ENCODE measurements around the gene NRG3. TPM values are rescaled to one million over a fixed set of nuclear protein-coding genes. Genes with fewer than 3 reads are reported as not detected.
"Not testable (repeated sequence)": the region's sequence is repeated elsewhere in the genome, so short reads cannot be mapped to it uniquely, and the experiment has no call there.

The NRG3 gene
- total and polyA plus RNA-seq, 5 donors: 0.23 to 3.4 (median 1.4) TPM

DNA sequence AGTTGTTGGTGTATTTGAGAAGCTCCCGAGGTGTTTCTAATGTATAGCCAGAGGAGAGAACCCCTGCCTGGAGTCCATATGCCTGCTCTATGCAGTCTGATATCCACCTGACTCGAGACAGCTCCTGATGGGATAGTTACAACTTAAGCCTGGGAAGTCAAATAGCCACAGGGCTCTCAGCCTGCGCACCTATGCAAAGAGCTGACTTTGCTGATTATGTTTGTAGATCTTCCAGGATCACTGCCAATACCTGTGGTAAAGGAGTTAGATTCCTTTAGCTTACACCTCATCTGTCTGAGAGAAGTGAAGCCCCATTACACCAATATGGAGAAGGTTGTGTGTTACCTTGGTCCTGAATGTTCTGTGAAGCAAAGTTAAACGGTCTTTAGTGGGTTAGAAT lies 1063.3 kb downstream of the NRG3 start:
- Histone ChIP-seq H3K27ac (ENCODE audit: low read length) (no peak overlapping the region), H3K27me3 (ENCODE audit: control insufficient read depth, insufficient read depth) (no peaks in the 10 kb centered on the region), H3K4me3 (ENCODE audit: low read length) (no peak overlapping the region), H3K9me3 (ENCODE audit: control insufficient read depth, low read length) (no peaks in the 10 kb centered on the region), H3K4me1 (ENCODE audit: control insufficient read depth, insufficient read depth, low read length) (no peaks in the 10 kb centered on the region)
- intact Hi-C loops (cut with DNase I): no loop called here
- DNase-seq: no peak
- WGBS: 89% methylated on average over 4 of the region's 4 CpGs
- ATAC-seq: no peak

GRCh38 chr10:82942286-82943099 lies 1067.5 kb downstream of the NRG3 start:
- Histone ChIP-seq H3K27ac (ENCODE audit: low read length) (no peak overlapping the region), H3K4me1 (ENCODE audit: control insufficient read depth, insufficient read depth, low read length) (no peaks in the 10 kb centered on the region), H3K9me3 (ENCODE audit: control insufficient read depth, low read length) (no peaks in the 10 kb centered on the region), H3K4me3 (ENCODE audit: low read length) (no peak overlapping the region), H3K27me3 (ENCODE audit: control insufficient read depth, insufficient read depth) (no peaks in the 10 kb centered on the region)
- intact Hi-C loops (cut with DNase I): no loop called here
- peak; percentile 63 to 65 for ATAC-seq
- 63% methylated on average over 3 of the region's 3 CpGs for WGBS
- DNase-seq: peak in 2 of 3 donors; percentile 34 to 45

GRCh38 chr10:82943142-82943541 lies 1068.1 kb downstream of the NRG3 start:
- Histone ChIP-seq H3K4me1 (ENCODE audit: control insufficient read depth, insufficient read depth, low read length) (no peaks in the 10 kb centered on the region), H3K4me3 (ENCODE audit: low read length) (no peak overlapping the region), H3K9me3 (ENCODE audit: control insufficient read depth, low read length) (no peaks in the 10 kb centered on the region), H3K27ac (ENCODE audit: low read length) (no peak overlapping the region), H3K27me3 (ENCODE audit: control insufficient read depth, insufficient read depth) (no peaks in the 10 kb centered on the region)
- DNase-seq: no peak
- 55% methylated on average over 3 of the region's 3 CpGs for WGBS
- no peak for ATAC-seq
- intact Hi-C loops (cut with DNase I): no loop called here

- ATAC-seq (no peak), DNase-seq (no peak)
- H3K9me3 ChIP-seq (ENCODE audit: control insufficient read depth, low read length): no peaks in the 10 kb centered on the region
- no peaks in the 10 kb centered on the region for H3K4me1 ChIP-seq (ENCODE audit: control insufficient read depth, insufficient read depth, low read length)
- 83% methylated on average over 2 of the region's 2 CpGs for WGBS
- H3K27me3 ChIP-seq (ENCODE audit: control insufficient read depth, insufficient read depth): no peaks in the 10 kb centered on the region
- H3K27ac ChIP-seq (ENCODE audit: low read length): no peak overlapping the region
- H3K4me3 ChIP-seq (ENCODE audit: low read length): no peak overlapping the region
- intact Hi-C loops (cut with DNase I): no loop called here
These were observed 1075.0 kb downstream of the NRG3 start for GRCh38 chr10:82949816-82950575.

DNA sequence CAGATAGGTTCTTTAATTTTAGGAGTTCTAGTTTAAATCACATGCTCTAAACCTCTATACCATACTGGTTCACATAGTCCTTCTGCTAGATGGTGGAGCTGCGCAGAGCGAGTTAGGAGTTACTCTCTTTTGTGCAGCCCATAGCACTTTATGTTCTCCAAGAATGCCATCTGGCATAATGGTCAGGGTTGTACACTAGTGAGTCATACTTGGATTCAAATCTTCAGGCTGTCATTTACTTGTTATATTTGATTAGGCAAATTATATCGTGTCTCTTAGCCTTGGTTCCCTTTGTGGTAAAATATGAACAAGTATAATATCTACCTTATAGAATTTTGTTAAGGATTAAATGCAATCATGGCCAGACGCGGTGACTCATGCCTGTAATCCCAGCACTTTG lies 1078.3 kb downstream of the NRG3 start:
- no peak for ATAC-seq
- H3K9me3 ChIP-seq (ENCODE audit: control insufficient read depth, low read length): no peaks in the 10 kb centered on the region
- WGBS: 92% methylated on average over 5 of the region's 5 CpGs
- intact Hi-C loops (cut with DNase I): no loop called here
- DNase-seq: no peak
- no peak overlapping the region for H3K4me3 ChIP-seq (ENCODE audit: low read length)
- H3K4me1 ChIP-seq (ENCODE audit: control insufficient read depth, insufficient read depth, low read length): no peaks in the 10 kb centered on the region
- H3K27ac ChIP-seq (ENCODE audit: low read length): no peak overlapping the region
- no peaks in the 10 kb centered on the region for H3K27me3 ChIP-seq (ENCODE audit: control insufficient read depth, insufficient read depth)

- Histone ChIP-seq H3K27ac (ENCODE audit: low read length) (no peak overlapping the region), H3K9me3 (ENCODE audit: control insufficient read depth, low read length) (no peaks in the 10 kb centered on the region), H3K4me1 (ENCODE audit: control insufficient read depth, insufficient read depth, low read length) (no peaks in the 10 kb centered on the region), H3K4me3 (ENCODE audit: low read length) (no peak overlapping the region), H3K27me3 (ENCODE audit: control insufficient read depth, insufficient read depth) (no peaks in the 10 kb centered on the region)
- DNase-seq (no peak), ATAC-seq (no peak)
- 66% methylated on average over 4 of the region's 4 CpGs for WGBS
- intact Hi-C loops (cut with DNase I): no loop called here
These were observed 1078.9 kb downstream of the NRG3 start for GRCh38 chr10:82953909-82954308.

DNA sequence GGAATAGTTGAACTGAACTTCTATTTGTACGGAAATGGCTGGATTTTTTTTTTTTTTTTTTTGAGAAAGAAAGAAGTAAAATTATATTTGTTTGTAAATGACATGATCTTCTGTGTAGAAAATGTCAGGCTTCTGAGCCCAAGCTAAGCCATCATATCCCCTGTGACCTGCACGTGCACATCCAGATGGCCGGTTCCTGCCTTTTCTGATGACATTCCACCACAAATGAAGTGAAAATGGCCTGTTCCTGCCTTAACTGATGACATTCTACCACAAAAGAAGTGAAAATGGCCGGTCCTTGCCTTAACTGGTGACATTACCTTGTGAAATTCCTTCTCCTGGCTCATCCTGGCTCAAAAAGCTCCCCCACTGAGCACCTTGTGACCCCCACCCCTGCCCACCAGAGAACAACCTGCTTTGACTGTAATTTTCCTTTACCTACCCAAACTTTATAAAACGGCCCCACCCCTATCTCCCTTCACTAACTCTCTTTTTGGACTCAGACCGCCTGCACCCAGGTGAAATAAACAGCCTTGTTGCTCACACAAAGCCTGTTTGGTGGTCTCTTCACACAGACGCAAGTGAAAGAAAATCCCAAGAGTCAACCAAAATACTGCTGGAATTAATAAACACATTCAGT lies 1085.5 kb downstream of the NRG3 start:
- not testable (repeated sequence) for H3K4me3 ChIP-seq (ENCODE audit: low read length)

GRCh38 chr10:82961864-82962263 lies 1086.9 kb downstream of the NRG3 start:
- H3K9me3 ChIP-seq (ENCODE audit: control insufficient read depth, low read length): no peaks in the 10 kb centered on the region
- WGBS: 70% methylated on average over 1 of the region's 1 CpG
- intact Hi-C loops (cut with DNase I): no loop called here
- no peak overlapping the region for H3K4me3 ChIP-seq (ENCODE audit: low read length)
- H3K27ac ChIP-seq (ENCODE audit: low read length): no peak overlapping the region
- no peaks in the 10 kb centered on the region for H3K27me3 ChIP-seq (ENCODE audit: control insufficient read depth, insufficient read depth)
- H3K4me1 ChIP-seq (ENCODE audit: control insufficient read depth, insufficient read depth, low read length): no peaks in the 10 kb centered on the region
- no peak for ATAC-seq
- DNase-seq: no peak

More for the DNA sequence above, 1085.5 kb downstream of the NRG3 start:
- H3K9me3 ChIP-seq (ENCODE audit: control insufficient read depth, low read length); H3K27me3 ChIP-seq (ENCODE audit: control insufficient read depth, insufficient read depth); ATAC-seq; H3K4me1 ChIP-seq (ENCODE audit: control insufficient read depth, insufficient read depth, low read length); intact Hi-C loops (cut with DNase I); DNase-seq; H3K27ac ChIP-seq (ENCODE audit: low read length): not testable (repeated sequence)
- WGBS: 82% methylated on average over 7 of the region's 7 CpGs

- intact Hi-C loops (cut with DNase I): no loop called here
- DNase-seq (no peak), ATAC-seq (no peak)
- no peaks in the 10 kb centered on the region for H3K27me3 ChIP-seq (ENCODE audit: control insufficient read depth, insufficient read depth)
- WGBS: 99% methylated on average over 2 of the region's 2 CpGs
- no peaks in the 10 kb centered on the region for H3K4me1 ChIP-seq (ENCODE audit: control insufficient read depth, insufficient read depth, low read length)
- no peak overlapping the region for H3K4me3 ChIP-seq (ENCODE audit: low read length)
- no peak overlapping the region for H3K27ac ChIP-seq (ENCODE audit: low read length)
- H3K9me3 ChIP-seq (ENCODE audit: control insufficient read depth, low read length): no peaks in the 10 kb centered on the region
These were observed 1091.1 kb downstream of the NRG3 start for GRCh38 chr10:82966130-82966529.

DNA sequence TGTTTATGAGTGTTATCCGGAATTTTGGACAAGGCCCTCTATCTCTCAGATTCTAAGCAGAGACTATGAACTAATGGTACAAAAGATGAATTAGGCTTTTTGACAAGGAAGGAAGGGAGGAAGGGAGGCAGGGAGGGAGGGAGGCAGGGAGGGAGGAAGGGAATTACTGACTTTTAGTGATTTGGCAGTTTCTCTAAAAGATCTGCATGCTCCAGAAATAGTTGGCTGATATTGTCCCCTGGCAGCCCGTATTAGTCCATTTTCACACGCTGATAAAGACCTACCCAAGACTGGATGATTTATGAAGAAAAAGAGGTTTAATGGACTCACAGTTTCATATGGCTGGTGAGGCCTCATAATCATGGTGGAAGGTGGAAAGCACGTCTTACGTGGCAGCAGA lies 1093.5 kb downstream of the NRG3 start:
- peak; percentile 64 to 72 for ATAC-seq
- DNase-seq: peak in 1 of 3 donors; percentile 58
- Histone ChIP-seq H3K4me1 (ENCODE audit: control insufficient read depth, insufficient read depth, low read length) (no peaks in the 10 kb centered on the region), H3K27me3 (ENCODE audit: control insufficient read depth, insufficient read depth) (no peaks in the 10 kb centered on the region), H3K4me3 (ENCODE audit: low read length) (no peak overlapping the region), H3K9me3 (ENCODE audit: control insufficient read depth, low read length) (no peaks in the 10 kb centered on the region), H3K27ac (ENCODE audit: low read length) (no peak overlapping the region)
- WGBS: 49% methylated on average over 5 of the region's 5 CpGs
- intact Hi-C loops (cut with DNase I): no loop called here

- no peak overlapping the region for H3K27ac ChIP-seq (ENCODE audit: low read length)
- no peaks in the 10 kb centered on the region for H3K4me1 ChIP-seq (ENCODE audit: control insufficient read depth, insufficient read depth, low read length)
- intact Hi-C loops (cut with DNase I): no loop called here
- no peaks in the 10 kb centered on the region for H3K27me3 ChIP-seq (ENCODE audit: control insufficient read depth, insufficient read depth)
- H3K9me3 ChIP-seq (ENCODE audit: control insufficient read depth, low read length): no peaks in the 10 kb centered on the region
- WGBS: 61% methylated on average over 1 of the region's 1 CpG
- no peak overlapping the region for H3K4me3 ChIP-seq (ENCODE audit: low read length)
- DNase-seq: no peak
- no peak for ATAC-seq
These were observed 1094.4 kb downstream of the NRG3 start for GRCh38 chr10:82969405-82969804.
